Neural cell (in vitro differentiated cells): ENCODE results near the gene HDAC4. TPM values are rescaled to one million over a fixed set of nuclear protein-coding genes. Genes with fewer than 3 reads are reported as not detected.

Source experiments
- H2AFZ ChIP-seq: fragments of 200-600, 300-800 bp; sonication (generic), shearing (Covaris generic); 2 replicates; pipeline ENCODE4 v1.6.0; 2014; ENCODE audit warnings: low read depth, mild to moderate bottlenecking, antibody characterized with exemption, low read length, moderate library complexity
- H3F3A ChIP-seq: fragments of 200-600 bp; shearing (Covaris generic); 2 replicates; pipeline ENCODE4 v1.6.1; 2016; ENCODE audit warnings: mild to moderate bottlenecking, moderate library complexity, mixed read lengths, antibody characterized with exemption, low read length; ENCODE audit not compliant: insufficient read depth, poor library complexity, severe bottlenecking
- H3K27ac ChIP-seq: fragments of 200-600, 300-800 bp; sonication (generic), shearing (Covaris generic); 2 replicates; pipeline ENCODE4 v1.5.1; 2014; ENCODE audit warnings: mild to moderate bottlenecking, low read length, moderate library complexity
- H3K27me3 ChIP-seq: fragments of 300-800, 200-600 bp; sonication (generic), shearing (Covaris generic); 2 replicates; pipeline ENCODE4 v1.6.0; 2014; ENCODE audit warnings: mild to moderate bottlenecking, low read depth, low read length, moderate library complexity; ENCODE audit not compliant: insufficient read depth
- H3K36me3 ChIP-seq: fragments of 300-800, 200-600 bp; sonication (generic), shearing (Covaris generic); 2 replicates; pipeline ENCODE4 v1.5.1; 2014; ENCODE audit warnings: mild to moderate bottlenecking, antibody characterized with exemption, low read length, moderate library complexity; ENCODE audit not compliant: insufficient read depth
- H3K4me2 ChIP-seq: fragments of 300-800, 200-600 bp; sonication (generic), shearing (Covaris generic); 2 replicates; pipeline ENCODE4 v1.6.0; 2014; ENCODE audit warnings: mild to moderate bottlenecking, low read length
- H3K4me3 ChIP-seq: fragments of 300-800, 200-600 bp; sonication (generic), shearing (Covaris generic); 2 replicates; pipeline ENCODE4 v1.5.1; 2014; ENCODE audit warnings: mild to moderate bottlenecking, low read length, moderate library complexity
- H3K79me2 ChIP-seq: fragments of 200-600 bp; shearing (Covaris generic); replicated peaks from 2 replicates; pipeline ENCODE4 v1.6.0; 2014; ENCODE audit warnings: mild to moderate bottlenecking, low read length, moderate library complexity; ENCODE audit not compliant: insufficient read depth
- H3K9ac ChIP-seq: fragments of 300-800, 200-600 bp; sonication (generic), shearing (Covaris generic); 2 replicates; pipeline ENCODE4 v1.6.1; 2016; ENCODE audit warnings: mild to moderate bottlenecking, low read length, mixed read lengths
- H3K9me2 ChIP-seq: fragments of 200-600 bp; shearing (Covaris generic); 2 replicates; pipeline ENCODE4 v1.6.1; 2016; ENCODE audit warnings: mild to moderate bottlenecking, low read length, mixed read lengths; ENCODE audit not compliant: insufficient read depth
- H3K9me3 ChIP-seq: fragments of 200-600, 300-800 bp; sonication (generic), shearing (Covaris generic); 2 replicates; pipeline ENCODE4 v1.6.1; 2016; ENCODE audit warnings: mild to moderate bottlenecking, mixed run types, low read length, moderate library complexity, mixed read lengths
- H4K20me1 ChIP-seq: fragments of 200-600 bp; shearing (Covaris generic); 2 replicates; pipeline ENCODE4 v1.6.1; 2016; ENCODE audit warnings: mild to moderate bottlenecking, mixed run types; ENCODE audit not compliant: insufficient read depth
- EP300 ChIP-seq: fragments of 450-650 bp; conservative IDR thresholded peaks from 2 replicates; pipeline ENCODE4 v1.6.1; 2014; ENCODE audit warnings: antibody characterized with exemption, mild to moderate bottlenecking, moderate library complexity; ENCODE audit not compliant: poor library complexity, severe bottlenecking
- EZH2 ChIP-seq: fragments of 200-600, 300-800 bp; shearing (Covaris generic), sonication (generic); IDR thresholded peaks from 2 replicates; pipeline ENCODE4 v1.6.1; 2014; ENCODE audit warnings: antibody characterized with exemption, low read length, borderline replicate concordance, mild to moderate bottlenecking; ENCODE audit not compliant: insufficient read depth, poor library complexity, severe bottlenecking
- MXI1 ChIP-seq: fragments of 450-650 bp; conservative IDR thresholded peaks from 2 replicates; pipeline ENCODE4 v1.6.1; 2014; ENCODE audit warnings: antibody characterized with exemption, mild to moderate bottlenecking; ENCODE audit not compliant: poor library complexity, severe bottlenecking
- POLR2AphosphoS5 ChIP-seq: IDR thresholded peaks from 2 replicates; pipeline ENCODE4 v1.6.1; 2012
- RAD21 ChIP-seq: fragments of 450-650 bp; conservative IDR thresholded peaks from 2 replicates; pipeline ENCODE4 v1.6.1; 2014; ENCODE audit warnings: antibody characterized with exemption, mild to moderate bottlenecking, moderate library complexity
- SMC3 ChIP-seq: fragments of 450-650 bp; conservative IDR thresholded peaks from 2 replicates; pipeline ENCODE4 v1.6.1; 2014; ENCODE audit warnings: antibody characterized with exemption, mild to moderate bottlenecking, moderate library complexity; ENCODE audit not compliant: poor library complexity
- TAF1 ChIP-seq: IDR thresholded peaks from 2 replicates; pipeline ENCODE4 v1.6.1; 2012; ENCODE audit warnings: low read depth
- polyA plus RNA-seq: library from polyadenylated mRNA; depleted of rRNA; stranded (reverse); fragments of >200 nt; gene quantifications from 2 replicates; pipeline ENCODE4 v1.2.3, GENCODE V29; 2014
- TF ChIP-seq, protein P1 (sequence below): fragments of 450-650 bp; IDR thresholded peaks from 2 replicates; pipeline ENCODE4 v1.5.1; 2014; ENCODE audit warnings: antibody characterized with exemption, mild to moderate bottlenecking, moderate library complexity; ENCODE audit not compliant: poor library complexity, severe bottlenecking
- TF ChIP-seq, protein P2 (sequence below): IDR thresholded peaks from 2 replicates; pipeline ENCODE4 v1.6.1; 2012; ENCODE audit warnings: borderline replicate concordance

The HDAC4 gene
- polyA plus RNA-seq, 1 donor from 2014 or later, result 3.4 TPM

DNA sequence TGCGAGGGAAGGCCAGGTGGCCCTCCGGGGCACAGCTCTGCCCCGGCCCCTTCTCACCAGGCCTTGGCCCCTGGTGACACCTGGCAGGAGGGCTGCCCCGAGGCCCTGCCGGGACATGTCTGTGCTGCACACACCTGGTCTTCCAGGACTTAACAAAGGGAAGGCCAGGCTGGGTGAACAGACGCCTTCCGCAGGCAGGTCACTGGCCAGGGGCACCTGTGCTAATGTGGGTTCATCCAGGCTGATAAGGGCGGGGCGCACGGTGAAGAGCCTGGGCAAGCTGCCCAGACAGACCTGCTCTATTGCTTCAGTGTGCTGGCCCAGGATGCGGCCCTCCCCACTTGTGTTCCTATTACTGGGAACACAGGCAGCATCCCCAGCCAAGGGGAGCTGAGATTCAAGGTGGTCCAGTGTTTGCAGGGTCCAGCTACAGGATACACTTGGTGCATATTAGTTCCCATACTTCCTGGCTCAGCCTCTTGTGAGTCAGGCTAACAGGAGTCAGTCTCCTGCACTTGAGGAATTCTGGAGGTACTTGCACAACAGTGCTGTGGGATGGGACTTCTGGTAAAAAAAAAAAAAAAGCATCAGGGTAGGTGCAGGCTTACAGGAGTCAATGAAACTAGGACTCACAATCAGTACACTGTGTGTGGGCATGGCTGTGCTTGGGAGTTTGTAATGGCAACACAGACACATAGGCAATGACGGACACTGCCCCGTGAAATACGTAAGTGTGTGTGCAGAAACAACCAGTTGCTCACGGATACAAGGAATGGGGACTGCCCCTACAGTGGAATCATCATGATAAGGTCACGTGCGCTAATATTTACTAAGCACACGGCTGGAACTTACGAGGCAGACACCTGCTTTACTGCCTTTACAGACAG, 291.5 kb downstream of the HDAC4 start:
- H3K27me3 ChIP-seq, result no peaks in the 10 kb centered on the region
- no peak overlapping the region for H3K4me2 ChIP-seq
- H3F3A ChIP-seq, result no peaks in the 10 kb centered on the region
- no peak overlapping the region for H2AFZ ChIP-seq
- no peak overlapping the region for H3K27ac ChIP-seq
- no peaks in the 10 kb centered on the region for H4K20me1 ChIP-seq
- no peaks in the 10 kb centered on the region for H3K9me3 ChIP-seq
- H3K9ac ChIP-seq, result no peak overlapping the region
- no peaks in the 10 kb centered on the region for H3K79me2 ChIP-seq
- no peak overlapping the region for H3K4me3 ChIP-seq
- TF ChIP-seq RAD21 (no peak), EZH2 (no peak), POLR2AphosphoS5 (no peak), TAF1 (no peak), MXI1 (no peak), EP300 (no peak), SMC3 (no peak)
- TF ChIP-seq, protein P1, sequence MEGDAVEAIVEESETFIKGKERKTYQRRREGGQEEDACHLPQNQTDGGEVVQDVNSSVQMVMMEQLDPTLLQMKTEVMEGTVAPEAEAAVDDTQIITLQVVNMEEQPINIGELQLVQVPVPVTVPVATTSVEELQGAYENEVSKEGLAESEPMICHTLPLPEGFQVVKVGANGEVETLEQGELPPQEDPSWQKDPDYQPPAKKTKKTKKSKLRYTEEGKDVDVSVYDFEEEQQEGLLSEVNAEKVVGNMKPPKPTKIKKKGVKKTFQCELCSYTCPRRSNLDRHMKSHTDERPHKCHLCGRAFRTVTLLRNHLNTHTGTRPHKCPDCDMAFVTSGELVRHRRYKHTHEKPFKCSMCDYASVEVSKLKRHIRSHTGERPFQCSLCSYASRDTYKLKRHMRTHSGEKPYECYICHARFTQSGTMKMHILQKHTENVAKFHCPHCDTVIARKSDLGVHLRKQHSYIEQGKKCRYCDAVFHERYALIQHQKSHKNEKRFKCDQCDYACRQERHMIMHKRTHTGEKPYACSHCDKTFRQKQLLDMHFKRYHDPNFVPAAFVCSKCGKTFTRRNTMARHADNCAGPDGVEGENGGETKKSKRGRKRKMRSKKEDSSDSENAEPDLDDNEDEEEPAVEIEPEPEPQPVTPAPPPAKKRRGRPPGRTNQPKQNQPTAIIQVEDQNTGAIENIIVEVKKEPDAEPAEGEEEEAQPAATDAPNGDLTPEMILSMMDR, result no peak
- TF ChIP-seq, protein P2, sequence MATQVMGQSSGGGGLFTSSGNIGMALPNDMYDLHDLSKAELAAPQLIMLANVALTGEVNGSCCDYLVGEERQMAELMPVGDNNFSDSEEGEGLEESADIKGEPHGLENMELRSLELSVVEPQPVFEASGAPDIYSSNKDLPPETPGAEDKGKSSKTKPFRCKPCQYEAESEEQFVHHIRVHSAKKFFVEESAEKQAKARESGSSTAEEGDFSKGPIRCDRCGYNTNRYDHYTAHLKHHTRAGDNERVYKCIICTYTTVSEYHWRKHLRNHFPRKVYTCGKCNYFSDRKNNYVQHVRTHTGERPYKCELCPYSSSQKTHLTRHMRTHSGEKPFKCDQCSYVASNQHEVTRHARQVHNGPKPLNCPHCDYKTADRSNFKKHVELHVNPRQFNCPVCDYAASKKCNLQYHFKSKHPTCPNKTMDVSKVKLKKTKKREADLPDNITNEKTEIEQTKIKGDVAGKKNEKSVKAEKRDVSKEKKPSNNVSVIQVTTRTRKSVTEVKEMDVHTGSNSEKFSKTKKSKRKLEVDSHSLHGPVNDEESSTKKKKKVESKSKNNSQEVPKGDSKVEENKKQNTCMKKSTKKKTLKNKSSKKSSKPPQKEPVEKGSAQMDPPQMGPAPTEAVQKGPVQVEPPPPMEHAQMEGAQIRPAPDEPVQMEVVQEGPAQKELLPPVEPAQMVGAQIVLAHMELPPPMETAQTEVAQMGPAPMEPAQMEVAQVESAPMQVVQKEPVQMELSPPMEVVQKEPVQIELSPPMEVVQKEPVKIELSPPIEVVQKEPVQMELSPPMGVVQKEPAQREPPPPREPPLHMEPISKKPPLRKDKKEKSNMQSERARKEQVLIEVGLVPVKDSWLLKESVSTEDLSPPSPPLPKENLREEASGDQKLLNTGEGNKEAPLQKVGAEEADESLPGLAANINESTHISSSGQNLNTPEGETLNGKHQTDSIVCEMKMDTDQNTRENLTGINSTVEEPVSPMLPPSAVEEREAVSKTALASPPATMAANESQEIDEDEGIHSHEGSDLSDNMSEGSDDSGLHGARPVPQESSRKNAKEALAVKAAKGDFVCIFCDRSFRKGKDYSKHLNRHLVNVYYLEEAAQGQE, result no peak
- H3K9me2 ChIP-seq, result no peaks in the 10 kb centered on the region
- H3K36me3 ChIP-seq, result no peaks in the 10 kb centered on the region

DNA sequence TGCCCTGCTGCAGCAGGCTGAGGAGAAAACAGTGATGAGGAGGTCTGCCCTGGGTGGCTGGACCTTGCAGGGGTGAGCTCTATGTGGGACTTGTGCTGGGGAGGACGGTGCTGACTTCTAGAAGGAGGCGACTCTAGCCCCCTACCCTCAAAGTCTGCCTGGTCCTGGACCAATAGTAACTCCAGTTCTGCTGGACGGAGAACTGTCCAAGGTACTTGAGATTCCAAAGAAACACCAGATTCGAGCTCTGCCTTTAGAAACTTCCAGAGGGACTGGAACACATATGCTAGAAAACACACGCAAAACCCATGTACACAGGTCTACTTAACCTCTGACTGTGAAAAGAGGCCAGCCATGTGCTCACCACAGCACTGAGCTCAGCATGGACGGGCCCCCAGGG, 292.4 kb downstream of the HDAC4 start:
- Histone ChIP-seq H3K79me2 (no peaks in the 10 kb centered on the region), H4K20me1 (no peaks in the 10 kb centered on the region), H3K4me2 (no peak overlapping the region), H3K9me2 (no peaks in the 10 kb centered on the region), H3K36me3 (no peaks in the 10 kb centered on the region), H3K4me3 (no peak overlapping the region), H3K9me3 (no peaks in the 10 kb centered on the region), H3K27me3 (no peaks in the 10 kb centered on the region), H3F3A (no peaks in the 10 kb centered on the region), H2AFZ (no peak overlapping the region), H3K9ac (no peak overlapping the region), H3K27ac (no peak overlapping the region)
- TF ChIP-seq, protein P1, result no peak
- TF ChIP-seq, protein P2, result no peak
- TF ChIP-seq TAF1, result no peak
- no peak for TF ChIP-seq POLR2AphosphoS5
- no peak for TF ChIP-seq MXI1
- TF ChIP-seq EZH2, result no peak
- TF ChIP-seq RAD21, result no peak
- no peak for TF ChIP-seq SMC3
- TF ChIP-seq EP300, result no peak
